Activated CD8-positive, alpha-beta memory T cell treated with anti-CD3 and anti-CD28 coated beads for 24 hours (primary cell): ENCODE measurements around the gene TBC1D3I.
"Not testable (repeated sequence)": the region's sequence is repeated elsewhere in the genome, so short reads cannot be mapped to it uniquely, and the experiment has no call there.

ENCODE experiments used
- DNase-seq: peaks from one replicate; pipeline ENCODE4 v3.0.0-alpha.2; 2020

TBC1D3I gene

GRCh38 chr17:36264470-36264869 lies at the start of gene TBC1D3I:
Gene TBC1D3I, minus strand, starts transcription at chr17:36264570. Its CDS starts 1,585 bp downstream, at chr17:36262985.
- DNase-seq: not testable (repeated sequence)

DNA sequence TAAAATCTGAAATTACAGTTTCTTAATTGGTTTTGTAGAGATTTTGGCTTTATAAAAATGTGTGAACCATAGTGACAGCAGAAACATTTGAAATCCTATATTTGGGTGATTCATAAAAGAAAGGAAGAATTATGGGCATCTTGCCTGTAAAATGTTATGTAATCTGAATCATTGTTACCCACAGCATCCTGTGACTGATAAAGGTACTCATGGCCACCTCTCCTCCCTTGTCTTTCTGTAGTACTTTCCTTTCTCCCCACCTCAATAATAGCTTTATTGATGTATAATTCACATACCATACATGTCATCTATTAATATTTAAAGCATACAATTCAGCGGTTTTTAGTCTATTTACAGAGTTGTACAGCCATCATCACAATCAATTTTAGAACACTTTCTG lies 30.8 kb upstream of the TBC1D3I start:
- not testable (repeated sequence) for DNase-seq

GRCh38 chr17:36289965-36290612 lies 25.7 kb upstream of the TBC1D3I start:
- not testable (repeated sequence) for DNase-seq

DNA sequence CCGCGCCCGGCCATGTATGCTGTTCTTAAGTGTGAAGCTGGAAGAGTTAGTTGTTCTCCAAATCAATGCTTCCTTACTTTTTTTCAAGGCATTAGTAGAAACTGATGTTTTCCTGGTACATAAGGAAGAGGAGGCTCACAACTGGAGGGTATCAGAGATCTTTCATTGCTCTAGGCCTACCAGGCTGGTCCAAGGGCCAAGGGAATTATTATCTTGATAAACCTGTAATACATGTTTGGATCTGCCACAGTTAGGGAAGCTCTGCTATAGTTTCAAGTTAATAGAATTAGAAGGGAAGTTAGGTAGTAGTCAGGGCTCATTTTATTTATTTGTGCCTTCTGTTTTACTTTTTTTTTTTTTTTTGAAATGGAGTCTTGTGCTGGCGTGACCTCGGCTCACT lies 19.8 kb upstream of the TBC1D3I start:
- DNase-seq: not testable (repeated sequence)

DNA sequence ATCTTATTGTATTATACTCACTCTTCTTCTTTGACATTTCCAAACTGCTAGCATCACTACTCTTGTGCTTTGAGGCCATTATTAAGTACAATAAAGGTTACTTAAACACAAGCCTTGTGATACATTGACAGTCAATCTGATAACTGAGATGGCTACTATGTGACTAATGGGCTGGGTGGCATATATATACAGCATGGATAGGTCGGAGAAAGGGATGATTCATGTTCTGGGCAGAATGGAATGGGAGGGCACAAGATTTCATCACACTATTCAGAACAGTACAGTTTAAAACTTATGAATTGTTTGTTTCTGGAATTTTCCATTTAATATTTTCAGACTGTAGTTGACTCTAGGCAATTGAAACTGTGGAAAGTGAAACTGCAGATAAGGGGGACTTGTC lies 18.9 kb upstream of the TBC1D3I start:
- DNase-seq: not testable (repeated sequence)

DNA sequence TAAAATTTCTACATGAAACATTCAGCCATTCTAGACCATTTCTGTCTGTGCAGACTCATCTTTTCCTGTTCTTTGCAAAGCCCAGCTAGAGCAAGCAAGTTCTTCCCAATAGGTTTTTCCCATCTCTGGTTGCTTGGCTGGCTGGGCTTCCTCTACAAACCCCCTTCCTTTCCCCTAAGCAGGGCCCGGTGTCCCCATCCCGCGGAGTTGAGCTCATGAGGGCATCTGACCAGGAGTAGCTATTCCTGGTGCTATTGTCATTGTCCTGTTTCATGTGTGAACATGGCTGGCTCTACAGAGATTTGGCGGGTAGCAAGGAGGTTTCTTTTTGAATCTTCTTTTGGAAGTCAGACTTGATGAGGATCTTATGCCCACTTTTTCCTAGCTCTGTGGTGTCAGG lies 22.3 kb downstream of the TBC1D3I start:
- DNase-seq: not testable (repeated sequence)

DNA sequence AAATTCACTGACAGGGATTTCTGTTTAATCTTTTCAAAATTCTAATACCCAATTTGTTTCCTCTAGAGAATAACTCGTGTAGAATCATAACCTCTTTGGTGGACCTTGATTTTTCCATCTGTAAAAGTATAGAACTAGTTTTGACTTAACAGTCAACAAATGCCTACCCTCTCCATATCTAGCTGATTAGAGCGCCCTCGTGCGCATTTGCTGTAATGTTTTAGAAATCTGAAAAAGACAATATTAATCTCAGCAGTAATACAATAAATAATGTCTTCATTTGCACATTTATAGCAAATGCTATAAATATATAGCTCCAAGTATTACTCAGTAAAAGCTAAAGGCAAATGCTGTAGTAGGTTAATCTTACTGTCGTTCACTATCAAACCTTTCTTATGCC lies 34.7 kb downstream of the TBC1D3I start:
- not testable (repeated sequence) for DNase-seq

GRCh38 chr17:36222967-36223366 lies 41.4 kb downstream of the TBC1D3I start:
- DNase-seq: not testable (repeated sequence)

- not testable (repeated sequence) for DNase-seq
Observed at GRCh38 chr17:36221581-36222100, 42.7 kb downstream of the TBC1D3I start.

DNA sequence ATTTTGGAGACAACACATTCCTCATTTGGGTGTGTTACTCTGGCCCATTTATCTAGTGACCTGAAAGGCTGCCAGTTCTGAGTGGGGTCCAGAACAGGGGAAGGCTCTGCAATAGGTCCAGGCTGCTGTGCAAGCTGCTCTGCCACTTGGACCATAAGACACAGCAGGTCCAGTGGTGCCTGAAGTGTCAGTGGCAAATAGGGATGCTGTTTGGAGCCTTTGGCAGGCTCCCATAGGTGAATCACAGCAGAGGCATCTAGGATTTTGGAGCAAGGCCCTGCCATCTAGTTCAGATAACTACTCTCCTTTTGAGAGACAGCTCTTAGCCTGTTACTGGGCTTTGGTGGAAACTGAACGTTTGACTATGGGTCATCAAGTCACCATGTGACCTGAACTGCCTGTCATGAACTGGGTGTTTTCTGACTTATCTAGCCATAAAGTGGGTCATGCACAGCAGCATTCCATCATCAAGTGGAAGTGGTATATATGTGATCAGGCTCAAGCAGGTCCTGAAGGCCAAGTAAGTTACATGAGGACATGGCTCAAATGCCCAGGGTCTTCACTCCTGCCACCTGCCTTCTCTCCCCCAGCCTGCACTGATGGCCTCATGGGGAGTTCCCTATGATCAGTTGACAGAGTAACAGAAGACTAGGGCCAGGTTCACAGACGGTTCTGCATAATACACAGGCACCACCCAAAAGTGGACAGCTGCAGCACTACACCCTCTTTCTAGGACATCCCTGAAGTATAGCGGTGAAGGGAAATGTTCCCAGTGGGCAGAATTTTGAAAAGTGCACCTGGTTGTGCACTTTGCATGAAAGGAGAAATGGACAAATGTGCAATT lies 43.4 kb downstream of the TBC1D3I start:
- DNase-seq: not testable (repeated sequence)

DNA sequence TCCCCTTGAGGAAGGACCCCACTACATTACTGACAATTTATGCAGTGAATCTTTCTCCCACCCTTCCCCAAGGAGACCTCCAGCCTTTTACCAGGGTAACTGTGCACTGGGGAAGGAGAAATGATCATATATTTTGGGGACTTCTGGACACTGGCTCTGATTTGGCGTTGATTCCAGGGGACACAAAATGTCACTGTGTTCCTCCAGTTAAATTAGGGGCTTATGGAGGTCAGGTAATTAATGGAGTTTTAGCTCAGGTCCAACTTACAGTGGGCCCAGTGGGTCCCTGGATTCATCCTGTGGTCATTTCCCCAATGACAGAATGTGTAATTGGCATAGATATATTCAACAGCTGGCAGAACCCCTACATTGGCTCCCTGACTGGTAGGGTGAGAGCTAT lies 44.8 kb downstream of the TBC1D3I start:
- DNase-seq: not testable (repeated sequence)

DNA sequence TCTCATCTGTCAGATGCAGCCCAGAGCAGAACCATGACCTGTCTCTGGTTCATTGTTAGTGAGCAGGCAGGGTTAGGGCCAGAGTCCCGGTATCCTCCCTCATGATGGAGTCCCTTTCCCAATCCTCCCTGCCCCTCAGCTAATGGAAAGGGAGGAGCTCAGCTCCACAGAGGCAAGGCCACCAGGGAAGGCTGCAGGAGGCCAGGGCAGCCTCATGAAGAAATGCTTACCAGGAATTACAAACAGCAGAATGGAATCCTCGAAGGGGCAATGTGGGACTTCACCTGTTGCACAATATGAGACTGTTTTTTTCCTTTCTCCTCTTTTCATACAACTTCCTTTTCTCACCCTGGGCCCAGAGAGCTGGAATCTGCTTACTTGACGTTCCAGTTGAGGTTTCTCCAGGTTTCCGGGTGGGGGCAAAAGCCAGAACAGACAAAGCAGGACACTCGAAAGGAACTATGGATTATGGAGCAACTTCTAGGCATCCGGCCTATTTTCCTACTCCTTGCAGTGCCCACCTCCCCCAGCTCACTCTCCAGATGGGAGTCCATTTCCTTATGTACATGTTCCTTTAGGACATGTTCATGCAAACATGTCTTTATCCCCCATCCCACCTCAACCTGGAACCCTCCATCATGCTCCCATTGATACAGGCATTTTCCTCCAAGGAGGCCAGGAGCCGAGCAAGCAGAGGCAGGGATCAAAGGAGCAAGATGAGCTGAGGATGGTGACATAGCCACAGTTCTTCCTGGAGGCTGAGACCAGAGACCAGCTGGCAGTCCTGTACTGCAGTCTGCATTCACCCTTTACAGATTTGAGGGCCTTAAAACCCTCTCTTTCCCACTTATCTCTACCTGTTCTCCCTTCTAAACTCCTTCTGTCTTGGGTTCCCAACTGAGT lies 48.7 kb downstream of the TBC1D3I start:
- not testable (repeated sequence) for DNase-seq

DNA sequence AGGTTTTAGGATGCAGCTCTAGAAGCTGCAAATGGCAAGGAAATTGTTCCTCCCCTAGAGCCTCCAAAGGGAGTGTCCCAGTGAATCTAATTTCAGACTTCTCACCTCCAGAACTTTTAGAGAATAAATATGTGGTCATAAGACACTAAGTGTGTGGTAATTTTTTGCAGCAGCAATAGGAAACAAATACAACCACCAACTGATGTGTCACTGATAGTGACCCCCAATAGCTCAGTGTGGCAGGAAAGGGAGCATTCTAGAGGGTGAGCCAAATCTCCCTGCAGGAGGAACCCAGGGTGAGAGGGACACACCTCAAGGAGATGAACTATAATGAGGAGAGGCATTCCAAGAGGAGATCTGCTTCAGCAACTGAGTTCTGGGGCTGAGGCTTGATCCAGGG lies 49.5 kb downstream of the TBC1D3I start:
- DNase-seq: no peak

GRCh38 chr17:36213695-36214094 lies 50.7 kb downstream of the TBC1D3I start:
- no peak for DNase-seq

- DNase-seq: no peak
Observed at GRCh38 chr17:36212966-36213365, 51.4 kb downstream of the TBC1D3I start.

- no peak for DNase-seq
Observed at GRCh38 chr17:36212272-36212605, 52.1 kb downstream of the TBC1D3I start.

DNA sequence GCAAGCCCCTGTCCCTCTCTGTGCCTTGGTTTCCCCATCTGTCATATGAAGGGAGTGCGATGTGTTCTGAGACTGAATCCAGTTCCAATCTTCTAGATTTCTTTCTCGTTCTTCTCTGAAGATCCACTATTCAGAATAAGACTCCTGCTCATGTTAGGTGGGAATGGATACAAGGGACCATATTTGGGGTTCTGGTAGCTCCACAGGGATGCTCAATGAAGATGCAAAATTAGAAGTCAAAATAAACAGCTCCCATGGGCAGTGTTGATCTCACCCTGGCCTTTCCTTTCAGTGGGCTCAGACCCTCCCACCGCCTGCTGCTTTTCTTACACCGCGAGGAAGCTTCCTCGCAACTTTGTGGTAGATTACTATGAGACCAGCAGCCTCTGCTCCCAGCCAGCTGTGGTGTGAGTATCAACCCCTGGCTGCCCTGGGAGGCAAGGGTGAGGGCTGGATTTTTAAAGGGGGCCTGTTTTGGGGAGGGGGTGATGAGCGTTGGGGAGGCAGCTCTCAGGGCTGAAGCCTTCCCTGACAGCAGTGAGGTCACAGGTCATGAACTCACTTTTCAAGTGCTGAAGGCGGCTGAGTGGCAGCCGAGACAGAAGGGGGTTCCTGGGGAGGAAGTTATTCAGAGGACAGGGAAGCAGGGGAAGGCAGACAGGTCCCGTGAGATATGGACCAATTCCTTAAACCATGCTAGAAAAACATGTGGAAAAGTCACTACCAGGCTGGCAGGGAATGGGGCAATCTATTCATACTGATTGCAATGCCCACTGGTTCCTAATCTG lies 52.7 kb downstream of the TBC1D3I start:
- not testable (repeated sequence) for DNase-seq

DNA sequence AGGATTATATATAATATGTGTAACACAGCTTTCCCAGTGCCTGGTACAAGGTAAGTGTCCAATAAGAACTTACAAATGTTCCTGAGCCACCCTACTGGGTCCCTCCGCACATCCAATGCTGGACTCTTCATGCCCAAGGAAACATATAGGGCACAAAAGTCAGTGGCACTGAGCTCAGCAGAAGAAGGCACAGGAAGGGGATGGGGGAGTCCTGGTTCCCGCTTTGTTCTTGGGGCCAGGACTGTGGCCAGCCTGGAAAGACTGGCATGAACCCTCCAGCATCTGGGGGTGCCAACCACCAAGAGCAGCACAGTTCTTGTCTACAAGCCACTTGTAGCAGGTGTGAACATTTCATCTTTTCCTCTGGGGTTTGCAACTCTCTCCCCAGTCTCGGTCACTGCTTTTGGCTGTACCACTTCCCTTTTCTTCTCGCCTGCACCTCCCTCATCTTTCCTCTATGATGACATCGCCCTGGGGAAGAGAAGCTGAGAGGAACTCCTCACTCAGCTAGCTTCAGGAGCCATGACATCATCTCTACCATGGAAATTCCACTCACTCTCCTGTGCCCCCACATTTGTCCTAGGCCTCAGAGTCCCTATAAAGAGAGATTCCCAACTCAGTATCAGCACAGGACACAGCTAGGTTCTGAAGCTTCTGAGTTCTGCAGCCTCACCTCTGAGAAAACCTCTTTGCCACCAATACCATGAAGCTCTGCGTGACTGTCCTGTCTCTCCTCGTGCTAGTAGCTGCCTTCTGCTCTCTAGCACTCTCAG lies 53.7 kb downstream of the TBC1D3I start, which contains the start of gene CCL4L2:
Gene CCL4L2 (plus strand): TSS at position 625 of the 773 bp plus-strand sequence.
- not testable (repeated sequence) for DNase-seq

DNA sequence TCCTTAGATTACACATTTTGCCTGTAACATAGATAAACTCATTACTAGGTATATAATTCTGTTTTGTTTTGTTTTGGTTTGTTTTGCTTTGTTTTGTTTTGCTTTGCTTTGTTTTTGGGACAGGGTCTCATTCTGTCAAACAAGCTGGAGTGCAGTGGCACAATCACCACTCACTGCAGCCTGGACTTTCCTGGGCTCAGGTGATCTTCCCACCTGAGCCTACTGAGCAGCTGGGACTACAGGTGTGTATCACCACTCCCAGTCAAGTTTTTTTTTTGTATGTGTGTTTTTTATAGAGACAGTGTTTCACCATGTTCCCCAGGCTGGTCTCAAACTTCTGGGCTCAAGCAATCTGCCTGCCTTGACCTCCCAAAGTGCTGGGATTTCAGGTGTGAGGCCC lies 54.8 kb downstream of the TBC1D3I start:
- DNase-seq: no peak

DNA sequence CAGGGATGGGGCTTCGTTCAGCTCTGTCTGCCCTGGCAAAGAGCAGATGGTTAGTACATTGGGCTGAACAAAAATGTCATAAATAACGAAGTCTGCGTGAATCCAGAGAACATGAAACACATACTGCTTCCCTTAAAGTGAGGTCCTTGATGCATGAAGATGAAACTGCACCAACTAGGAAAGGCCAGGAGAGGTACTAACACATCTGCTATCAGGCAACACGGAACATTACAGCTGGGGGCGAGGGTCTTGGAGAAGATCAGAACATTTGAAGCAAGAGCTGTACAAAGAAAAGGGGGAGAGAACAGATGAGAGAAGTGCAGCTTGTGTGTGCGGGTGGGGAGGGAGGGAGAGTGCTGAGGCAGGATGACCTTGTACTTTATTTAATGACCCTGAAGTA lies 57.0 kb downstream of the TBC1D3I start:
- not testable (repeated sequence) for DNase-seq

- not testable (repeated sequence) for DNase-seq
Observed at GRCh38 chr17:36206486-36206821, 57.9 kb downstream of the TBC1D3I start.
